Testis (tissue), 2 donors: ENCODE results near the gene TMEM225B.

Experiments used
- POLR2A ChIP-seq: fragments of 450-650 bp; IDR thresholded peaks from one replicate; pipeline ENCODE4 v1.6.1; 2017; ENCODE audit warnings: antibody characterized with exemption, mild to moderate bottlenecking, moderate library complexity
- TF ChIP-seq, protein P1 (sequence below), 3 experiments: fragments of 450-650 bp in 2 of 3; fragments of 200-600 bp in 1 of 3; sonication (generic) in 1 of 3; IDR thresholded peaks; one replicate each; pipeline ENCODE4 v1.5.1; 2016 to 2019; ENCODE audit warnings: antibody characterized with exemption in 3 of 3, mild to moderate bottlenecking in 2 of 3, moderate library complexity in 1 of 3

DNA sequence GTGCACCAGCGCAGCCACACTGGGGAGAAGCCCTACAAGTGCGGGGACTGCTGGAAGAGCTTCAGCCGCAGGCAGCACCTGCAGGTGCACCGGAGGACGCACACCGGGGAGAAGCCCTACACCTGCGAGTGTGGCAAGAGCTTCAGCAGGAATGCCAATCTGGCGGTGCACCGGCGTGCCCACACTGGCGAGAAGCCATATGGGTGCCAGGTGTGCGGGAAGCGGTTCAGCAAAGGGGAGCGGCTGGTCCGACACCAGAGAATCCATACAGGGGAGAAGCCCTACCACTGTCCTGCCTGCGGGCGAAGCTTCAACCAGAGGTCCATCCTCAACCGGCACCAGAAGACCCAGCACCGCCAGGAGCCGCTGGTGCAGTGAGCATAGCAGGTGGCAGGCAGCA lies 31.6 kb downstream of the TMEM225B start:
- no peak for TF ChIP-seq POLR2A
- TF ChIP-seq, protein P1, sequence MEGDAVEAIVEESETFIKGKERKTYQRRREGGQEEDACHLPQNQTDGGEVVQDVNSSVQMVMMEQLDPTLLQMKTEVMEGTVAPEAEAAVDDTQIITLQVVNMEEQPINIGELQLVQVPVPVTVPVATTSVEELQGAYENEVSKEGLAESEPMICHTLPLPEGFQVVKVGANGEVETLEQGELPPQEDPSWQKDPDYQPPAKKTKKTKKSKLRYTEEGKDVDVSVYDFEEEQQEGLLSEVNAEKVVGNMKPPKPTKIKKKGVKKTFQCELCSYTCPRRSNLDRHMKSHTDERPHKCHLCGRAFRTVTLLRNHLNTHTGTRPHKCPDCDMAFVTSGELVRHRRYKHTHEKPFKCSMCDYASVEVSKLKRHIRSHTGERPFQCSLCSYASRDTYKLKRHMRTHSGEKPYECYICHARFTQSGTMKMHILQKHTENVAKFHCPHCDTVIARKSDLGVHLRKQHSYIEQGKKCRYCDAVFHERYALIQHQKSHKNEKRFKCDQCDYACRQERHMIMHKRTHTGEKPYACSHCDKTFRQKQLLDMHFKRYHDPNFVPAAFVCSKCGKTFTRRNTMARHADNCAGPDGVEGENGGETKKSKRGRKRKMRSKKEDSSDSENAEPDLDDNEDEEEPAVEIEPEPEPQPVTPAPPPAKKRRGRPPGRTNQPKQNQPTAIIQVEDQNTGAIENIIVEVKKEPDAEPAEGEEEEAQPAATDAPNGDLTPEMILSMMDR (IDR thresholded peaks at IDR 0.05) = no peak
